GM21737 (cell line): ENCODE measurements around the gene SIGLEC11.
"Not testable (repeated sequence)": the region's sequence is repeated elsewhere in the genome, so short reads cannot be mapped to it uniquely, and the experiment has no call there.

Experiments used
- ATAC-seq: cut with Tn5 transposase; IDR thresholded peaks from one replicate; pipeline ENCODE4 v1.9.1; 2021; ENCODE audit warnings: mild to moderate bottlenecking, moderate library complexity; ENCODE audit not compliant: unreplicated experiment

SIGLEC11 gene

GRCh38 chr19:49983645-49984229 is 22.8 kb upstream of the SIGLEC11 start:
- no peak for ATAC-seq

- no peak for ATAC-seq
These were observed 20.9 kb upstream of the SIGLEC11 start for GRCh38 chr19:49981603-49982593.

DNA sequence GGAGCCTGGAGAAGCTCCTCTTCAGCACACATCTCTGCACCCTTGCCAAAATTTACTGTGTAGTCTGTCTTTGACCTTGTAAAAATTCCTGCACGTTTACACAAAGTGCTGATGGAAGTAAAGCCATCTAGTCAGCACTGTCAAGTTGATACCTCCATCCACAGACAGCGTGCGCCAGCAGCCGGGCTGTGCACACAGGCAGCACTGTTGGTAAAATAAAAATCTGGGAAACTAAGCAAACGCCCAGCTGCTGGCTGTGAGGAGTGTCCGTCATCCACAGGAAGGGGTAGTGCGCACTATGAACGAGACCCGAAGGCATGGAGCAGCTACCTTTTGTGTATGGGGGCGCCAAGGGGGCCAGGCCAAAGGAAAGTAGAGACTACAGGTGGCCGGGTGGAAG is 17.4 kb upstream of the SIGLEC11 start:
- no peak for ATAC-seq

DNA sequence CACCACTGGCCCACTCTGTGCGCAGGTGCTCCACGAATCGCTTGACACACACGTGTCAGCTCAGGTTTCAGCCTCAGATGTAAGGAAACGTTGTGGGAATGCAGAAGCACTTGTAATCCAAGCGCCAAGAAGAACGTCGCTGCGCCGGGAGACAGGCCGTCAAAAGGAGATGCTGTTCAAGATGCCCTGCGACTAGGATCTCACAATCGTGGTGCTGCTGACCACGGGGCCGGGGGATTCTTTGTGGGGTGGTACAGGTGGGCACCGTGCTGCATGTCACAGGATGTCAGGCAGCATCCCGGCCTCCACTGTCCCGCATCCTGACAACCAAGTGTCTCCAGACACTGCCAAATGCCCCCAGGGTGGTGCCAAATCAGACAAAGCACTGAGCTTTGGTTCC is 16.9 kb upstream of the SIGLEC11 start:
- no peak for ATAC-seq

DNA sequence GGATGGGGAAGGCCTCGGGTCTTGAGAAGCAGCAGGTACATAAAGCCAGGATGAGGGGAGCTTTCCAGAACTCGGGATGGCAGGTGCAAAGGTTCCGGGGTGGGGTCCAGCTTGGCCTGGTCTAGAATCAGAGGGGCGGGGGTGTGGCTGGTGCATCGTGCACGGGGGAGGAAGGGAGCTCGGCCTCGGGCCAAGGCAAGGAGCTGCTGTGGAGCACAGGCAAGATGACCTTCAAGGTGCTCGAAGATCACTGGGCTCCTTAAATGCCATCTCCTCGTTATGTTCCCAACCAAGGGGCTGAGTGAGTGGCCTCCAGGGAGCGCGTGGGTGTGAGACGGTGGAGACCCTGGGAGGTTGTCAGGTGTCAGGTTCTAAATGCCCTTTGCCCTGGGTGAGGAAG is 16.1 kb upstream of the SIGLEC11 start:
- ATAC-seq, result no peak

DNA sequence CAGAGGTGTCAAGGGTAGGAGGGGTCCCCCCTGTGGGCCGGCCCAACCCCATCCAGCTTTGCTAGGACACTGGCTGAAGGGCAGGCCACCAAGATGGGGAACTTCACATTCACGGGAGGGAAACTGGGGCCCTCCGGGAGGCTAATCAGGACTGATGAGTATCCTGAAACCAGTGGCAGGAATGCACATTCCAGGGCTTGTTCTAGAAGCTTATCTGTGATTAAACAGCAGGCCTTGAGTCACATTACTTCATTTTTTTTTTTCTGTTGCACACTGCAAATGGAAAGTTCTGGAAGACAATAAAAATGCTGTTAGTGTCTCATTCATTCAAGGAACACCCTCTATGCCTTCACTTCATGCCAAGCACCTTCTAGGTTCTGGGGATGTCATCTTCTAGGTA is 15.5 kb upstream of the SIGLEC11 start:
- no peak for ATAC-seq

GRCh38 chr19:49975051-49975450 is 14.1 kb upstream of the SIGLEC11 start:
- ATAC-seq, result no peak

DNA sequence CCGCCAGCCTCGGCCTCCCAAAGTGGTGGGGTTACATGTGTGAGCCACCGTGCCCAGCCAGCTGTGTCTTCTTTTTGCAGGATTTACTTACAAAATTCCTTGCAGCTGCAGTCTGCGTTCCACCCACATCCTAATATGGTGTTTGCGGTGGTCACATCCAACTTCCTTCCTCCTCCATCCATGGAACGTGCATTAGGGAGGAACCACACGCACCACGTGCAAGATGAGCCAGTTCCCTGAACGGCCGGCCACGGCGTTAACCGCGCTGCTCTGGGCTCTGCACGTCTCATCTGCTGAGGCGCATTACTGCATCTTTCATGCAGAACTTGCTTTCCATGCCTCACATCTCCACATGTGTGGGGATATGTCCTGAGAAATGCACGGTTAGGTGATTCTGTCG is 13.0 kb upstream of the SIGLEC11 start:
- ATAC-seq, result no peak

- ATAC-seq, result no peak
These were observed 11.9 kb upstream of the SIGLEC11 start for GRCh38 chr19:49972841-49973240.

DNA sequence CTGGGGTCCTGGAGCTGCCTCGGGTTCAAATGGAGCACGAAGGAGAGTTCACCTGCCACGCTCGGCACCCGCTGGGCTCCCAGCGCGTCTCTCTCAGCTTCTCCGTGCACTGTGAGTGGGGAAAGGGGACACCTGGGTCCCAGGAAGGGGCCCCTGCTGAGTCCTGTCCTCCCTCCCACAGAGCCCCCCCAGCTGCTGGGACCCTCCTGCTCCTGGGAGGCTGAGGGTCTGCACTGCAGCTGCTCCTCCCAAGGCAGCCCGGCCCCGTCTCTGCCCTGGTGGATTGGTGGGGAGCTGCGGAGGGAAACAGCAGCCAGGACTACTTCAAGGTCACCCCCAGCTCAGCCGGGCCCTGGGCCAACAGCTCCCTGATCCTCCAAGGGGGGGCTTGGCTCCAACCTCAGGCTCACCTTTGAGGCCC is 11.0 kb upstream of the SIGLEC11 start:
- ATAC-seq, result no peak

- not testable (repeated sequence) for ATAC-seq
These were observed 8.4 kb upstream of the SIGLEC11 start for GRCh38 chr19:49969355-49969754.

GRCh38 chr19:49968279-49968922 is 7.4 kb upstream of the SIGLEC11 start:
- ATAC-seq, result no peak

DNA sequence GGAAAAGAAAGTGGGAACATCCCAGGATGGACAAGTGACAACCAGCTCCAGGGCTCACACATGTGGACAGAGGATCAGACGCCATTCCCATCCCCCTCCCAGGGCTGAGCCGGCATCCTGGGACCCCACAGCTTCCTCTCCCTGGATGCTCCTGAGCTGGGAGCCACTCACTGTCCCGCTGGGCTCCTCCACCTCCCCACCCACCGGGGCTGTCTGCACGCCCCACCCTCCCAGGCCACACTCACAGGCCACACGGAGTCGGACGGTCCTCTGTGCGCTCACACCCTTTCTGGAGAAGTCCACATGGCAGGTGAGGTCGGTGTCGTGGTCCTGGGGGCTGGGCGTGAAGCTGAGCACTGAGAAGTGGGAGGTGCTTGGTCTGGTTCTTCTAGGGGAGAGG is 1.1 kb downstream of the SIGLEC11 start:
- not testable (repeated sequence) for ATAC-seq

- not testable (repeated sequence) for ATAC-seq
These were observed 2.4 kb downstream of the SIGLEC11 start for GRCh38 chr19:49958596-49958995.

DNA sequence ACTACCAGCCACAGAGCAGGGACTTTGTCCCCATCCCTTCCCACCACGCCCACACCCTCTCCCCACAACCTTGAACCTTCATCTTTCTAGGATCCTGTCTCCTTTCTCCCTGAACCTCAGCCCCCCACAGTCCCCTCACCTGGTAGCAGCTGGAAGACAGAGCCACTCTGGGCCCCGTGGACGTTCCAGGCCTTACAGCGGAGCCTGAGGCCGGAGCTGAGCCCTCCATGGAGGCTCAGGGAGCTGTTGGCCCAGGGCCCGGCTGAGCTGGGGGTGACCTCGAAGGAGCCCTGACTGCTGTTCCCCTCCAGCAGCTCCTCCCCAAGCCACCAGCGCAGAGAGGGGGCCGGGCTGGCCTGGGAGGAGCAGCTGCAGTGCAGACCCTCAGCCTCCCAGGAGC is 2.8 kb downstream of the SIGLEC11 start:
- ATAC-seq, result not testable (repeated sequence)

DNA sequence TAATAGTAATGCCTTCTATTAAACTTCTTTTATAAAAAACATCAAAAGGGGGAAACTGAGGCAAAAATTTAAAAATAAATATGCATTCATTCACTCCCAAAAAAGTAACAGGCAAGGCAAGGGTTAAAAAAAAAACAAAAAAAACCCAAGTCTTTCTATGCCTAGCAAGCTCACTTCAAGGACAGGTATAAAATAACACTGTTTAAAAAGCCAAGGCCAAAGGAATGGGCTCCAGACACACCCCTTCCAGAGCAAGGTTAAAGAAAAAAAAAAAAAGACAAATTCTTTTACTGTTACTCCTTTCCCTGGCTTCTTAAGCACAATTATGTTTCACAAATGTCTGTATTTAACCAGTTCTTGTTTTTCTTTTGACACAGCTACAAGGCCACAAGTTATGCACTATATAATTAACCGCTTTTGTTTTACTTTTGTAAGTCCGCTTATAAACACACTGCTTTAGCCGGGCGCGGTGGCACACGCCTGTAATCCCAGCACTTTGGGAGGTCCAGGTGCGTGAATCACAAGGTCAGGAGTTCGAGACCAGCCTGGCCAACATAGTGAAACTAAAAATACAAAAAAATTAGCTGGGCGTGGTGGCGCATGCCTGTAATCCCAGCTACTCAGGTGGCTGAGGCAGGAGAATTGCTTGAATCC is 3.6 kb downstream of the SIGLEC11 start:
- no peak for ATAC-seq

GRCh38 chr19:49956115-49956495 is 4.9 kb downstream of the SIGLEC11 start:
- no peak for ATAC-seq

DNA sequence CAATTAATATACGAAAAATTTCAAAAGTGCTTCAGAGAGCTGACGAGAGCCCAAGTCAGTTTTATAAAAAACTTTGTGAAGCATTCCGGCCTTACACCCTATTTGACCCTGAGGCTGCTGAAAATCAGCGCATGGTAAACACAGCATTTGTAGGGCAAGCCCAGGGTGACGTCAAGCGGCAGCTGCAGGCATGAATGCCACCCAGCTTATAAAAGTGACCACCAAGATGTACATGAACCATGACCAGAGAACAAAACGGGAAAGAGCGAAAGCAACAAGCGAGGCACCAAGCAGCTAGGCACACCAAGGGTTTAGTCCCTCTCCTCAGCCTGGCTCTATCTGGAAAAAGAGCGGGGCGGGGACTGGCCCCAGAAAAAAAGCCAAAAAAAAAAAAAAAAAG is 6.0 kb downstream of the SIGLEC11 start:
- no peak for ATAC-seq

DNA sequence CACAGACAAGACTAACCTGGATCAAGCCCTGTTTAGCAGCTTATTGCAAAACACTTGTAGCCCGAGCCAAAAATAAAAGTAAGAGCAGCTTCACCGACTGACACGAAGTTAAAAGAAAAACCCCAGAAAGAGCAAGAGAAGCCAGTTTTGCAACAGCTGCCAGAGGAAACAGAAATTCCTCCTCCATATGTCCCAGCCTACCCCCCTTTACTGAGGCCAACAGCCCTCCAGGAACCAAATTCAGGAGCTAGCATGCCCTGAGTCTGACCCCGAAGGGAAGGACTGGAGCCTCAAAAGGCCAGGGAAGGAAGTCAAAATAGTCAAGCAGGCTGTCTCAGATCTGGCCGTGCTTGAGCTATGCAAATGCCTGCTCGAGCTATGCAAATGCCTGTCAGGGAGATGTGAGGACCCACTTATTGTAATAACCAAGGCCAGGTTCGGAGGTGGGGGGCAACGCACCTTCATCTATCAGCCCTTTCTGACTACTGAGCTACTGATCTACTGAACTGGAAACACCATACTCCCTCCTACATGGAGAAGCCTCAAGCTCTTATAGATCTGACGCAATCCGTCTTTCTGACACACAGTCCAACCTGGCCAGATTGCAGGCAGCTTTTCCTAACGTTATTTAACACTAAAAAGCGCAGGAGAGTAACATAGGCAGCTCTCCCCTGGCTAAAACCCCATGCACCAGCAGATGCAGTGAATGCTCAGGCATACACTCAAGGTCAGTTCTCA is 6.7 kb downstream of the SIGLEC11 start:
- ATAC-seq, result no peak

DNA sequence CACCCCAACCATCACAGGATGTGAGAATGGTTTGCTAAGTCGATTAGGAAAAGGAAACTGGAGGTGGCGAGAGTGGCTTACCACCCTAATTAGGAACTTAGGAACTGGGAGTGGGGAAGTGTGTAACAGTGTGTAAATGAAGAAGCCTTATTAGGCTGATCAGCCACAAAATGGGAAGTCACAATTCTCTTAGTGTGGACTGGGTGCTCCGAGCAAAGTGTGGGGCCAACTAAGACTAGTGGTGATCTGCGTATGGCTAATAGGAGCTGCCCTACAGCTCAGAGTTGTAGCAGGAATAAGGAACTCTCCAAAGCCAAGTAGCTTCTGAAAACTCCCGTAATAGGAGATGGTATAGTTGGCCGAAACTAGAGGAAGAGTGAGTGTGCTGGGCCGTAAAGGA is 7.6 kb downstream of the SIGLEC11 start:
- no peak for ATAC-seq

DNA sequence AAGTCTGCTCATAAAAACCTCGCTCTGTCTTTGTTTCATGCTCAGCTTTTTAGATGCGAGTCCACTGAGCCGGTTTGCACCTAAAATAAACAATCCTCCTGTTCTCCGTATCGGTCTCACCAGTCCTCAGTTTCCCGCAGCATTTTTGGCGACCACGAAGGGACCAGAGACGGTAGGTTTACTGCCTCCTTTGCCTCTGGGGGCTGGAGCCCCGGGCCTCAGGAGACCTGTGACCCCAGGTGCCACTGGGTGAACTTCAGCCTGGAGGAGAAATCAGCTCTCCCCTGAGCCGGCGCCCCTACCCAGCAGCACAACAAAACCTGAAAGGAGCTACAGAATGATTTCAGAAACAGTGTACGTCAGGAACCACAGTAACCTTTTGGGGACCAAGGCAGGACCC is 8.1 kb downstream of the SIGLEC11 start:
- no peak for ATAC-seq
